HepG2 (cell line): ENCODE data around the gene PACS2.

Experiments
- CC2D1A ChIP-seq: sonication (generic); formaldehyde crosslinking; IDR thresholded peaks from 2 replicates; pipeline ENCODE4 v1.8.1; 2023; ENCODE audit warnings: mild to moderate bottlenecking, missing genetic modification reagents
- EZH2 ChIP-seq: conservative IDR thresholded peaks from 2 replicates; pipeline ENCODE4 v1.6.1; 2012; ENCODE audit warnings: mild to moderate bottlenecking, low read depth, low read length, moderate library complexity
- KAT8 ChIP-seq: IDR thresholded peaks from 2 replicates; pipeline ENCODE4 v1.6.1; 2016; ENCODE audit warnings: missing genetic modification reagents, missing compliant biosample characterization
- KLF6 ChIP-seq: IDR thresholded peaks from 2 replicates; pipeline ENCODE4 v1.8.0; 2016; ENCODE audit warnings: missing biosample characterization, missing genetic modification reagents
- POLR2A ChIP-seq, 2 experiments: IDR thresholded peaks; 2 replicates each; pipeline ENCODE4 v1.6.1; 2011; ENCODE audit warnings: low read depth in 2 of 2, low read length in 2 of 2, mild to moderate bottlenecking in 1 of 2, moderate library complexity in 1 of 2; ENCODE audit not compliant: insufficient read depth in 1 of 2
- SIN3A ChIP-seq: IDR thresholded peaks from 2 replicates; pipeline ENCODE4 v1.6.1; 2011; ENCODE audit warnings: low read depth, mild to moderate bottlenecking, control low read depth, low read length, borderline replicate concordance
- SP1 ChIP-seq, 2 experiments: fragments of 450-650 bp in 1 of 2; sonication (generic) in 1 of 2; formaldehyde crosslinking in 1 of 2; IDR thresholded peaks; 2 replicates each; pipeline versions ENCODE4 v1.4.0 to v1.6.1; 2016 to 2020; ENCODE audit warnings: missing genetic modification reagents in 1 of 2
- TFDP1 ChIP-seq: IDR thresholded peaks from 2 replicates; pipeline ENCODE4 v1.6.1; 2016; ENCODE audit warnings: missing compliant biosample characterization, missing genetic modification reagents, borderline replicate concordance
- ZBTB20 ChIP-seq: sonication (generic); formaldehyde crosslinking; IDR thresholded peaks from 2 replicates; pipeline ENCODE4 v1.8.1; 2023; ENCODE audit warnings: missing genetic modification reagents, low read depth, mild to moderate bottlenecking, borderline replicate concordance
- ZFP41 ChIP-seq: sonication (generic); formaldehyde crosslinking; IDR thresholded peaks from 2 replicates; pipeline ENCODE4 v1.4.0; 2020; ENCODE audit warnings: mild to moderate bottlenecking, missing genetic modification reagents, borderline replicate concordance

GRCh38 chr14:105267820-105268548 is 46.6 kb upstream of the PACS2 start:
- no peak for TF ChIP-seq CC2D1A
- TF ChIP-seq SP1 (IDR thresholded peaks at IDR 0.05): no peak
- no peak for TF ChIP-seq SP1 (CRISPR knock-in tag; IDR thresholded peaks at IDR 0.05)
- no peak for TF ChIP-seq EZH2
- no peak for TF ChIP-seq ZBTB20 (CRISPR knock-in tag)
- no peak for TF ChIP-seq KLF6 (CRISPR knock-in tag)
- TF ChIP-seq ZFP41 (CRISPR knock-in tag): no peak
- no peak for TF ChIP-seq TFDP1 (CRISPR knock-in tag)
- no peak for TF ChIP-seq POLR2A (IDR thresholded peaks at IDR 0.05; ENCODE audit: insufficient read depth in 1 of 2, low read depth in 2 of 2, low read length in 2 of 2)
- no peak for TF ChIP-seq KAT8 (CRISPR knock-in tag)
- TF ChIP-seq SIN3A: no peak
